NCI-H524 treated with DMSO at 0.1 percent for 48 hours (cell line): ENCODE measurements around the gene ZNF207.
"Not testable (repeated sequence)": the region's sequence is repeated elsewhere in the genome, so short reads cannot be mapped to it uniquely, and the experiment has no call there.

ENCODE experiments used
- DNase-seq: peaks from one replicate; lab custom pipeline; 2025; lab: John Stamatoyannopoulos, UW

Gene ZNF207

DNA sequence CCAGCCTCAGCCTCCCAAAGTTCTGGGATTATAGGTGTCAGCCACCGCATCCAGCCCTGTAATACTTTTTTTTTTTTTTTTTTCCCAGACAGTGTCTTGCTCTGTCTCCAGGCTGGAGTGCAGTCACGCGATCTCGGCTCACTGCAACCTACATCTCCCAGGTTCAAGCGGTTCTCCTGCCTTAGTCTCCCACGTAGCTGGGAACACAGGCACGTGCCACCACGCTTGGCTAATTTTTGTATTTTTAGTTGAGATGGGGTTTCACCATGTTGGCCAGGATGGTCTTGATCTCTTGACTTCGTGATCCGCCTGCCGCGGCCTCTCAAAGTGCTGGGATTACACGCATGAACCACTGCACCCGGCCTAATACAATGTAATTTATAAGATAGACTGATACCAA lies 38.2 kb downstream of the ZNF207 start:
- DNase-seq = not testable (repeated sequence)

DNA sequence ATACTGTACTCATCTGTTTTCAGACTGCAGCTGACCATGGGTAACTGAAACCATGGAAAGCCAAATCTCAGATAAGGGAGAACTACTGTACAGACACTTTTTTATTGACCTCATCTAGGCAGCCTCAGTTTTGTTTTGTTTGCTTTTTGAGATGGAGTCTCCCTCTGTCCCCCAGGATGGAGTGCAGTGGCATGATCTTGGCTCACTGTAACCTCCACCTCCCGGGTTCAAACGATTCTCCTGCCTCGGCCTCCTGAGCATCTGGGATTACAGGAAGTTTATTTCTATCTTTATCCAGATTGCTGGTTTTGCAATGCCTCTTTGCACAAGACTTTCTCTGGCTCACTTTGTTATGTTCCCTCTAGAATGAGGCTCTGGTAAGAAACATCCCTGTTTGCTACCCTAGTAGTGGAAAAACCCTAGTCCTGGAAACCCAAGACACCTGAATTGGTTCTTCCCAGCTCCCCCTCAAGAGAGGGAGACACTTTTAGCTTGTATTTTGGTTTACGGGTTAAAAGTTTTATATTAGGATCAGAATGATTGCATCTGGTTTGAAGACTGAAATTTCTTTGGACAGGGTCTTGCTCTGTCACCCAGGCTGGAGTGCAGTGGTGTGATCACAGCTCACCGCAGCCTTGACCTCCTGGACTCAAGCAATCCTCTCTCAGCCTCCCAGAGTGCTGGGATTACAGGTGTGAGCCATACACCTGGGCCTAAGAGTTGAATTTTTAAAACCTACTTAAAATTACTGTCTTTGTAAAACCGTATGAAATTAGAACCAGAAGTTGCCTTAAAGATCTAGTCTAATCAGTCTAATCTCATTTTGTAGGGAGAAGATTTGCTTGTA lies 38.9 kb downstream of the ZNF207 start:
- DNase-seq = no peak

DNA sequence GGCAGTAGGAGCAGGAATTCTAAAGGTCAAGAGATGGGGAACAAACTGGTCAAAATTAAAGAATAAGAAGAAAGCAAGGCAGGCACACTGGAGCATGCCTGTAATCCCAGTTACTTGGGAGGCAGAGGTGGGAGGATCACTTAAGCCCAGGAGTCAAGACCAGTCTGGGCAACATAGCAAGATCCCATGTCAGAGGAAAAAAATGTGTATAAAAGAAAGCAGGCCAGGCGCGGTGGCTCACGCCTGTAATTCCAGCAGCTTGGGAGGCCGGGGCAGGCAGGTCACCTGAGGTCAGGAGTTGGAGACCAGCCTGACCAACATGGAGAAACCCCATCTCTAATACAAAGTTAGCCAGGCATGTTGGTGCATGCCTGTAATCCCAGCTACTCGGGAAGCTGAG lies 43.9 kb downstream of the ZNF207 start:
- DNase-seq = no peak

DNA sequence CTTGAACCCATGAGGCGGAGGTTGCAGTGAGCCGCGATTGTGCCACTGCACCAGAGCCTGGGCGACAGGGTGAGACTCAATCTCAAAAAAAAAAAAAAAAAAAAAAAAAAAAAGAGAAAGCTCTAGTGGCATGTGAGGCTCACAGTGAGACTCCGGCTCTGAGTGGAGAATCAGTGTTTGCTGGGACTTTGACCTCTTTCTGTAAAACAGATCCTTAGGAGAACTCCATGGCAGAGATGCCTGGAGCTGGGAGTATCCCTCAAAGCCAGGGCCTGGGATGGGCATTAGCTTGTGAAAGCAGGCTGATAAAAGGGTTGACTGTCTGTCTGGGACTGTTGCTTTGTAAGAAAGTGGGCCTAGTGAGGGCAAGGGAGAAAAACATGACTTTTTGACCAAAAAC lies 46.4 kb downstream of the ZNF207 start:
- no peak for DNase-seq

DNA sequence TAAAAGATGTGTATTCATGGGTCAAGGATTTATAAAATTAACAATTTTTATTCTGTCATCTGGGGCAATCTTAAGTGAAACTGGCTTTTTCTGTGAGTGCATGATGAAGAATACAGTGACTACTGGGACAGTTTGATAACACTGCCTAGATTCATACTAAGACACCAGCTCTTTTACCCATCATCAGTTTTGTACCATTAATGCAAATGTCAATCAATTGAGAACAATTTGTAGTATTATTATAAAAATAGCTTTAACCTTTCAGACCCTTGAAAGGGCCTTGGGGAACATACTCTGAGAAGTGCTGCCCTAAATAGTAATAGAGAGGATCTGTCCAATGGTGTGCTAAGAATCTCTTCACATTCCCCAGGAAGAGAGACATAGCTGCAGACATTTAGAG lies 49.0 kb downstream of the ZNF207 start:
- DNase-seq = no peak

DNA sequence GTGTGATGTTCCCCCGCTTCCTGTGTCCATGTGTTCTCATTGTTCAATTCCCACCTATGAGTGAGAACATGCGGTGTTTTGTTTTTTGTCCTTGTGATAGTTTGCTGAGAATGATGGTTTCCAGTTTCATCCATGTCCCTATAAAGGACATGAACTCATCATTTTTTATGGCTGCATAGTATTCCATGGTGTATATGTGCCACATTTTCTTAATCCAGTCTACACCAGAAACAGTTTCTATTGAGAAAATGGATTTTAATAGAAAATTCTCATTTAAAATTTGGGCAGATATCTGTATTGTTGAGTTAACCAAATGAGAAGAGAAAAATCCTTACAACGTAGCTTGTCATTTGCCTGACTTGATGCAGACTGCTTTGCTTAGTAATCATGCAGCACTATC lies 60.1 kb downstream of the ZNF207 start:
- not testable (repeated sequence) for DNase-seq

DNA sequence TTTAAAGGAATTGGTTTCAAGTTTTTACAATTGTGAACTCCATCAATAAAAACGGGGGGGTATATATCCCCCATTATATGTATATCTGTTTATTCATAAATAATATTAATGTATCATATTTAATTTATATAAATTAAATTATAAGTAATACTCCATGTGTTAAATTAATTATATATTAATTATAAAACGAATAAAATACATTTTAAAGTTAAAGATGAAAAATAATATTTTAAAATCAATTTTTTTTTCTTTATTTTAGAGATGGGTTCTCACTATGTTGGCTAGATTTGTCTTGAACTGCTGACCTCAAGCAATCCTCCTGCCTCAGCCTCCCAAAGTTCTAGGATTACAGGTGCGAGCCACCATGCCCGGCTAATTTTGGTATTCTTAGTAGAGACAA lies 76.9 kb downstream of the ZNF207 start:
- DNase-seq = no peak

DNA sequence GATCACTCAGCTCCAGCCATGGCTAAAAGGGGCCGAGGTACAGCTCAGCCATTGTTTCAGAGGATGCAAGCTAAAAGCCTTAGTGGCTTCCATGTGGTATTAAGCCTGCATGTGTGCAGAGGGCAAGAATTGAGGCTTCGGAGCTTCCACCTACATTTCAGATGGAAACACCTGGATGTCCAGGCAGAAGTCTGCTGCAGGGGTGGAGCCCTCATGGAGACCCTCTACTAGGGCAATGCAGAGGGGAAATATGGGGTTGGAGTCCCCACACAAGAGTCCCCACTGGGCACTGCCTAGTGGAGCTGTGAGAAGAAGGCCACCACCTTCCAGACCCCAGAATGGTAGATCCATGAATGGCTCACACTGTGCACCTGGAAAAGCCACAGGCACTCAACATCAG lies 79.6 kb downstream of the ZNF207 start:
- DNase-seq = no peak
